Fibroblast of the conjunctiva (primary cell): ENCODE results near the gene FMN1.
A peak's percentile ranks its signal among the peaks of the same experiment; 100 is the strongest.

ENCODE experiments used
- DNase-seq: peaks from one replicate; pipeline ENCODE4 v3.0.0-alpha.2; 2010; ENCODE audit warnings: low read depth

The FMN1 gene

GRCh38 chr15:32919749-32920414 lies 274.6 kb downstream of the FMN1 start:
- DNase-seq: peak; percentile 97

GRCh38 chr15:32918547-32918946 lies 276.0 kb downstream of the FMN1 start:
- no peak for DNase-seq

GRCh38 chr15:32910839-32911238 lies 283.7 kb downstream of the FMN1 start:
- no peak for DNase-seq

- DNase-seq: peak; percentile 6
These were observed 285.1 kb downstream of the FMN1 start for GRCh38 chr15:32909431-32909830.

- DNase-seq: no peak
These were observed 285.6 kb downstream of the FMN1 start for GRCh38 chr15:32908872-32909271.

GRCh38 chr15:32908135-32908801 lies 286.2 kb downstream of the FMN1 start:
- peak; percentile 17 for DNase-seq

- no peak for DNase-seq
These were observed 289.0 kb downstream of the FMN1 start for GRCh38 chr15:32905481-32905880.

GRCh38 chr15:32904448-32904847 lies 290.1 kb downstream of the FMN1 start:
- no peak for DNase-seq

- no peak for DNase-seq
These were observed 290.8 kb downstream of the FMN1 start for GRCh38 chr15:32903591-32904290.

GRCh38 chr15:32901995-32902394 lies 292.5 kb downstream of the FMN1 start:
- no peak for DNase-seq

- no peak for DNase-seq
These were observed 293.3 kb downstream of the FMN1 start for GRCh38 chr15:32901192-32901591.

GRCh38 chr15:32899126-32899596 lies 295.4 kb downstream of the FMN1 start:
- no peak for DNase-seq

GRCh38 chr15:32898414-32898813 lies 296.1 kb downstream of the FMN1 start:
- DNase-seq: no peak

GRCh38 chr15:32893421-32893820 lies 301.1 kb downstream of the FMN1 start:
- no peak for DNase-seq

GRCh38 chr15:32889214-32889613 lies 305.3 kb downstream of the FMN1 start:
- DNase-seq: no peak

- no peak for DNase-seq
These were observed 306.2 kb downstream of the FMN1 start for GRCh38 chr15:32888221-32888761.

- DNase-seq: no peak
These were observed 307.4 kb downstream of the FMN1 start for GRCh38 chr15:32887090-32887489.

- DNase-seq: no peak
These were observed 308.1 kb downstream of the FMN1 start for GRCh38 chr15:32886459-32886858.

GRCh38 chr15:32885713-32886112 lies 308.8 kb downstream of the FMN1 start:
- DNase-seq: no peak

- no peak for DNase-seq
These were observed 310.4 kb downstream of the FMN1 start for GRCh38 chr15:32884146-32884545.

GRCh38 chr15:32882955-32883354 lies 311.6 kb downstream of the FMN1 start:
- no peak for DNase-seq

- DNase-seq: no peak
These were observed 313.0 kb downstream of the FMN1 start for GRCh38 chr15:32881528-32881927.

GRCh38 chr15:32880642-32881041 lies 313.9 kb downstream of the FMN1 start:
- no peak for DNase-seq
